ENCODE results near the gene ZMYND11.

ZMYND11 gene

DNA sequence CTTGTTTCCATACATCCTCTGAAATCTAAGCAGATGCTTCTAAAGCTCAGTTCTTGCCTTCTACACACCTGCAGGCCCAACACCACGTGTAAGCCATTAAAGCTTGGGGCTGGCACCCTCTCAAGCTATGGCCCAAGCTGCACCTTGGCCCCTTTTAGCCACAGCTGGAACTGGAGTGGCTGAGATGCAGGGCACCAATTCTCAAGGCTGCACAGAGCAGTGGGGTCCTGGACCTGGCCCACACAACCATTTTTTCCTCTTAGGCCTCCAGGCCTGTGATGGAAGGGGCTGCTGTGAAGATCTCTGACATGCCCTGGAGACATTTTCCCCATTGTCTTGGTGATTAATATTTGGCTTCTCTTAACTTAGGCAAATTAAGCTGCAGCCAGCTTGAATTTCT is 38.8 kb upstream of the ZMYND11 start:
- no peaks in the 10 kb centered on the region for H3K36me3 ChIP-seq (ENCODE audit: insufficient read depth, low read depth, low read length)
- H3K4me1 ChIP-seq (ENCODE audit: insufficient read depth, low read length) = no peaks in the 10 kb centered on the region
- H3K9me3 ChIP-seq (ENCODE audit: insufficient read depth, low read depth, low read length) = peaks cover 34% of the 10 kb centered on the region
- no peak overlapping the region for H3K27ac ChIP-seq (ENCODE audit: low read length)
- no peak overlapping the region for H3K4me3 ChIP-seq (ENCODE audit: low read length)
- H3K27me3 ChIP-seq (ENCODE audit: insufficient read depth, low read length) = no peaks in the 10 kb centered on the region
- no peak overlapping the region for H3K9ac ChIP-seq (ENCODE audit: low read depth, low read length)

DNA sequence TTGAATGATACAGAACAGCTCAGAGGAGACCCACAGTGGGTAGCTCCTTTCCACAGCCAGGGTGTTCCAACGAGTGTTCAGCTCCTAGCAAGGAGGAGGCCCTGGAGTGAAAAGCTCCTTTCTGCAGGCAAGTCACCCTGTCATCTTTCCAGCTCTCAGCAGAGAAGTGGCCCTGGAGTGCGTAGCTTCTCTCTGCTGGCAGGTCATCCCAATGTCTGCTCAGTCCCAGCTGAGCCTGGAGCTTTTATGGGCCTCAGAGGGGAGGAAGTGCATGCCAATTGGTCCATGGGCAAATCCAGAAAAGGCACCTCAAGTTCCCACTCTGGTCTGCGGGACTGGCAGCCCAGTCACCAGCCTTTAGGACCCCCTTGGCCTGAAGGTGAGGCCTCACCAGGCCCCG is 30.8 kb upstream of the ZMYND11 start:
- Histone ChIP-seq H3K36me3 (ENCODE audit: insufficient read depth, low read depth, low read length) (no peaks in the 10 kb centered on the region), H3K9me3 (ENCODE audit: insufficient read depth, low read depth, low read length) (no peaks in the 10 kb centered on the region), H3K4me3 (ENCODE audit: low read length) (no peak overlapping the region), H3K9ac (ENCODE audit: low read depth, low read length) (no peak overlapping the region), H3K27ac (ENCODE audit: low read length) (no peak overlapping the region), H3K27me3 (ENCODE audit: insufficient read depth, low read length) (no peaks in the 10 kb centered on the region), H3K4me1 (ENCODE audit: insufficient read depth, low read length) (no peaks in the 10 kb centered on the region)

DNA sequence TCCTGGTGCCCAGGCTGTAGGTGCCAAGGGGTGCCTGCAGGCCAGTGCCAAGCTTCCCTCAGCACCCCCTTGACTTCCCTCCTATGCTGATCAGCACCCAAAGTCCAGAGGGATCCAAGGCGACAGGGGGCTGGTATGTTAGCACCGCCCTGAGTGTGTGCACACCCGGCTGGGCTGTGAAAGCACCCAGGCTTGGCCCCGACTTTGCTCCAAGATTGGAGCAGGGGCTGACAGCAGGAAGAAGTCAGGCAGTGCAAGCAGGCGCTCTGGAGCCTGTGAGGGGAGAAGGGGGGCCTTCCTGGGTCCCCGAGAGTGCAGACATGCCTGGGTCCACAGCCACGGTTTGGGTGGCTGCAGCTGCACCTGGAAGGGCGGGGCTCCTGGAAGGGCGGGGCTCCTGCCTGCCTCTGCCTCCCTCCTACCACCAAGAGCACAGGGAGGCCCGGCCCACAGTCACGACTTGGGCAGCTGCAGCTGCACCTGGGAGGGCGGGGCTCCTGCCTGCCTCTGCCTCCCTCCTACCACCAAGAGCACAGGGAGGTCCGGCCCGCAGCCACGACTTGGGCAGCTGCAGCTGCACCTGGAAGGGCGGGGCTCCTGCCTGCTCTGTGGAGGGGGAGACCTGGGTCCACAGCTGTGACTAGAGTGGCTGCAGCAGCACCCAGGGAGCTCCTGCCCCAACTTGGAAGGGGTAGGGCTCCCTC is 30.2 kb upstream of the ZMYND11 start:
- no peaks in the 10 kb centered on the region for H3K4me1 ChIP-seq (ENCODE audit: insufficient read depth, low read length)
- H3K9me3 ChIP-seq (ENCODE audit: insufficient read depth, low read depth, low read length) = no peaks in the 10 kb centered on the region
- no peak overlapping the region for H3K4me3 ChIP-seq (ENCODE audit: low read length)

DNA sequence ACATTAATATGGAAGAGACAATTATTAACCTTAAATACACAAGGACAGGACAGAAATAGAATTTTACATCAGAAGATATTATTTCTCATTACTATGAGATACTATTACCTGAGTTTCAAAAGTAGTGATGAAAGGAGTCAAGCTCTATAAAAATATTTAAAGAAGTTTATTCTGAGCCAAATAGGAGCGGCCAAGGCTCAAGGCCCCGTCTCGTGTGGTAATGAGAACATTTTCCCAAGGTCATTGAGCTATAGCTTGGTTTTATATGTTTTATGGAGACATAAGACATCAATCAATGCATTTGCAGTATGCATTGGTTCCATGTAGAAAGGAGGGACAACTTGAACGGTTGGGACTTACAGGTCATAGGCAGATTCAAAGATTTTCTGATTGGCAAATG is 29.4 kb upstream of the ZMYND11 start:
- no peak overlapping the region for H3K4me3 ChIP-seq (ENCODE audit: low read length)
- H3K27me3 ChIP-seq (ENCODE audit: insufficient read depth, low read length) = no peaks in the 10 kb centered on the region
- H3K9ac ChIP-seq (ENCODE audit: low read depth, low read length) = no peak overlapping the region
- no peaks in the 10 kb centered on the region for H3K9me3 ChIP-seq (ENCODE audit: insufficient read depth, low read depth, low read length)
- H3K36me3 ChIP-seq (ENCODE audit: insufficient read depth, low read depth, low read length) = no peaks in the 10 kb centered on the region
- no peak overlapping the region for H3K27ac ChIP-seq (ENCODE audit: low read length)
- H3K4me1 ChIP-seq (ENCODE audit: insufficient read depth, low read length) = no peaks in the 10 kb centered on the region

More for the DNA sequence above, 30.2 kb upstream of the ZMYND11 start:
- H3K27me3 ChIP-seq (ENCODE audit: insufficient read depth, low read length) = no peaks in the 10 kb centered on the region
- H3K9ac ChIP-seq (ENCODE audit: low read depth, low read length) = no peak overlapping the region
- no peak overlapping the region for H3K27ac ChIP-seq (ENCODE audit: low read length)
- H3K36me3 ChIP-seq (ENCODE audit: insufficient read depth, low read depth, low read length) = no peaks in the 10 kb centered on the region

DNA sequence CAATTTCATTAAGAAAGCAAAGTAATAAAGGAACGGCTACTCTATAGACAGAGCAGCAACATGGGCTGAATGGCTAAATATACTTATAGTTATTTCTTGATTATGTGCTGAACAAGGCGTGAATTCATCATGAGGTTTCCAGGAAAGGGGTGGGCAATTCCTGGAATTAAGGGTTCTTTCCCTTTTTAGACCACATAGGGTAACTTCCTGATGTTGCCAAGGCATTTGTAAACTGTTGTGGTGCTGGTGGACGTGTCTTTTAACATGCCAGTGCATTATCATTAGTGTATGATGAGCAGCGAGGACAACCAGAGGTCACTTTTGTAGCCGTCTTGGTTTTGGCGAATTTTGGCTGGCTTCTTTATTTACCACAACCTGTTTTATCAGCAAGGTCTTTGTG is 28.5 kb upstream of the ZMYND11 start:
- H3K27me3 ChIP-seq (ENCODE audit: insufficient read depth, low read length) = no peaks in the 10 kb centered on the region
- H3K4me1 ChIP-seq (ENCODE audit: insufficient read depth, low read length) = no peaks in the 10 kb centered on the region
- no peak overlapping the region for H3K4me3 ChIP-seq (ENCODE audit: low read length)
- no peak overlapping the region for H3K27ac ChIP-seq (ENCODE audit: low read length)
- H3K9ac ChIP-seq (ENCODE audit: low read depth, low read length) = no peak overlapping the region
- no peaks in the 10 kb centered on the region for H3K9me3 ChIP-seq (ENCODE audit: insufficient read depth, low read depth, low read length)
- no peaks in the 10 kb centered on the region for H3K36me3 ChIP-seq (ENCODE audit: insufficient read depth, low read depth, low read length)

DNA sequence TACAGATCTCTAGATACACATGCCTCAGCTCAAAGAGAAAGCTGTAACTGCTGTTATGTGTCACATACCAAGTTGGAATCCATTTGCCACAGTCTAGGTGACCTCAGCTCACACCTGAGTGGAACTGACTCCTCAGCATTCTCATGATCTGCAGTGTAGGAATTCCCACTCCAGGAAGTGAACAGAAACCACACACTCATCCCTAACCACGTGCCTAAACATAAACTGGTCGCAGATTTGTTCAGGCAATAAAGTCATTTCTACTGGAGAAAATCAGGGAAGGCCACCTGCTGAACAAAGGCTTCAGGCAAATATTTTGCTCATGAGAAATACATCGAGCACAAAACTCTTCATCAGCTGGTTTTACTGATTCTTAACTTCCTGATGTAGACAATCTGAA is 23.0 kb upstream of the ZMYND11 start:
- Histone ChIP-seq H3K27me3 (ENCODE audit: insufficient read depth, low read length) (no peaks in the 10 kb centered on the region), H3K9me3 (ENCODE audit: insufficient read depth, low read depth, low read length) (peaks cover 4% of the 10 kb centered on the region; the same call in 1 of the 2 replicates), H3K4me1 (ENCODE audit: insufficient read depth, low read length) (no peaks in the 10 kb centered on the region), H3K36me3 (ENCODE audit: insufficient read depth, low read depth, low read length) (no peaks in the 10 kb centered on the region), H3K4me3 (ENCODE audit: low read length) (no peak overlapping the region), H3K27ac (ENCODE audit: low read length) (no peak overlapping the region), H3K9ac (ENCODE audit: low read depth, low read length) (no peak overlapping the region)

DNA sequence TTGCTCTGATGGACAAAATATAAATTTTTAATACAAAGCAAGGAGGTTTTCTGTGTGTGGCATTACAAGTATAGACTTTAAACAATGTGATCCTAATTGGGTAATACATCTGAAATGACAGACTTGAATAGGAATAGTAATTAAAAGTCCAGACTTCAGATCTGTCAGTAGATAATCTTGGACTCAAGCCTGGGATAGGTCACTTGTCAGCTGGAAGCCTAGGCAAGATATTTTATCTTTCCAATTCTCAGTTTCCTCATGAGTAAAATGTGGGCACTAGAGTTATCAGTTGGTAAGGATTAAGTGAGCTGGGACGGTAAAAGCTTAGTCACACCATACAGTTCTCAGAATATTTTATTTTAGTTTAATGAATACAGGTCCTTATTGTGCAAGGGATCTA is 10.4 kb upstream of the ZMYND11 start:
- Histone ChIP-seq H3K27ac (ENCODE audit: low read length) (no peak overlapping the region), H3K4me1 (ENCODE audit: insufficient read depth, low read length) (no peaks in the 10 kb centered on the region), H3K9ac (ENCODE audit: low read depth, low read length) (no peak overlapping the region), H3K36me3 (ENCODE audit: insufficient read depth, low read depth, low read length) (no peaks in the 10 kb centered on the region), H3K27me3 (ENCODE audit: insufficient read depth, low read length) (no peaks in the 10 kb centered on the region), H3K4me3 (ENCODE audit: low read length) (no peak overlapping the region), H3K9me3 (ENCODE audit: insufficient read depth, low read depth, low read length) (peaks cover 8% of the 10 kb centered on the region; the same call in 1 of the 2 replicates)

DNA sequence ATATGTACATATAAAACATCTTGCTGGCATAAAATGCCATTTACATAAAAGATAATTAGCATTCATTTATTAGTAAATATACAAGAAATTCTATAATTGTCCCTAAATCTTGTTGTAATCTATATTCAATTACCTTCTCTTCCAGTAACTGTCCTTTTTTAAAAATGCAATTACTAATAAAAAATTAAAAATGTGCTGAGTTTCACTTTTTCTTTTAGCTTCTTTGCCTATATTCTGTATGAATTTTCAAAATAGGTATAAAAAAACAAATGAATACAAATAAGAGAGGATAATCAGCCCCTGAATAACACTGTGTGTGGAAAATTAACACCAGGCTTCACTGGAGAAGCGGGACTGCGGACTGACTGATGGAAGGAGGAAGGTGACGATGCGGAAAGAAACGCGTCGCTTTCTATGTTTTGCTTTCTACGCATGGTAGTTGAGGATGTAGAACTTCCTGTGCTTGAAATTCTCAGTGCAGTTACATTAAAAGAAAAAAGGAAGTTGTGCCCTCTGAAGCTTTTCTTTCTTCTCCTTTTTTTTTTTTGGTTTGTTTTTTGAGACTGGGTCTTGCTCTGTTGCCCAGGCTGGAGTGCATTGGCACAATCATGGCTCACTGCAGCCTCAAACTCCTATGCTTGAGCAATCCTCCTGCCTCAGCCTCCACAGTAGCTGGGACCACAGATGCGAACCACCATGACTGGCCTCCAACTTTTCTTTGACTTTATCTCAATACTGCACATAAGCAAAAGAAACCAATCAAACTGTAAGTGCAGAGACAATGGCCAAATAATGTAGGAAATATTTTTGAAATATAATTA is 7.4 kb upstream of the ZMYND11 start:
- no peak overlapping the region for H3K9ac ChIP-seq (ENCODE audit: low read depth, low read length)
- peaks cover 6% of the 10 kb centered on the region for H3K27me3 ChIP-seq (ENCODE audit: insufficient read depth, low read length)
- H3K9me3 ChIP-seq (ENCODE audit: insufficient read depth, low read depth, low read length) = peaks cover 5% of the 10 kb centered on the region; the same call in 1 of the 2 replicates
- no peaks in the 10 kb centered on the region for H3K36me3 ChIP-seq (ENCODE audit: insufficient read depth, low read depth, low read length)
- no peak overlapping the region for H3K27ac ChIP-seq (ENCODE audit: low read length)
- no peak overlapping the region for H3K4me3 ChIP-seq (ENCODE audit: low read length)
- peaks cover 5% of the 10 kb centered on the region; the same call in 1 of the 2 replicates for H3K4me1 ChIP-seq (ENCODE audit: insufficient read depth, low read length)

DNA sequence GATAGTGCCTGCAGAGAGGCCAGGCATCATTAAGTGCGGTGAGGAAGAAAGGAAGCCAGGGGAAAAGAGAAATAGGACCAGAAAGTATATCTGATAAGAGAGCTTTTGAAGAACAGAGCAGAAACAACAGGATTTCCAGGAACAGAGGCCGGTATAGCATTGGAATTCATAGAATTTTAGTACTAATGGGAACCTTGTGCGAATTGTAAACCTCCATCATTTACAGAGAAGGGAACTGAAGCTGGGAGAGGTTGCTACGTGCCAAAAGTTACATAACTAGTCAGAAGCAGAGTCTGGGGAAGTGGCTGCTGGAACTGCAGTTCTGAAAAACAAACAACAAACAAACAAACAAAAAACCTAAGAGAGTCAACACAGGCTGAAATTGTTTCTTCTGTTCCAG is 5.4 kb upstream of the ZMYND11 start:
- Histone ChIP-seq H3K27me3 (ENCODE audit: insufficient read depth, low read length) (peaks cover 23% of the 10 kb centered on the region), H3K9me3 (ENCODE audit: insufficient read depth, low read depth, low read length) (no peaks in the 10 kb centered on the region), H3K36me3 (ENCODE audit: insufficient read depth, low read depth, low read length) (no peaks in the 10 kb centered on the region), H3K27ac (ENCODE audit: low read length) (no peak overlapping the region), H3K9ac (ENCODE audit: low read depth, low read length) (no peak overlapping the region), H3K4me3 (ENCODE audit: low read length) (no peak overlapping the region), H3K4me1 (ENCODE audit: insufficient read depth, low read length) (peaks cover 16% of the 10 kb centered on the region; the same call in 1 of the 2 replicates)

DNA sequence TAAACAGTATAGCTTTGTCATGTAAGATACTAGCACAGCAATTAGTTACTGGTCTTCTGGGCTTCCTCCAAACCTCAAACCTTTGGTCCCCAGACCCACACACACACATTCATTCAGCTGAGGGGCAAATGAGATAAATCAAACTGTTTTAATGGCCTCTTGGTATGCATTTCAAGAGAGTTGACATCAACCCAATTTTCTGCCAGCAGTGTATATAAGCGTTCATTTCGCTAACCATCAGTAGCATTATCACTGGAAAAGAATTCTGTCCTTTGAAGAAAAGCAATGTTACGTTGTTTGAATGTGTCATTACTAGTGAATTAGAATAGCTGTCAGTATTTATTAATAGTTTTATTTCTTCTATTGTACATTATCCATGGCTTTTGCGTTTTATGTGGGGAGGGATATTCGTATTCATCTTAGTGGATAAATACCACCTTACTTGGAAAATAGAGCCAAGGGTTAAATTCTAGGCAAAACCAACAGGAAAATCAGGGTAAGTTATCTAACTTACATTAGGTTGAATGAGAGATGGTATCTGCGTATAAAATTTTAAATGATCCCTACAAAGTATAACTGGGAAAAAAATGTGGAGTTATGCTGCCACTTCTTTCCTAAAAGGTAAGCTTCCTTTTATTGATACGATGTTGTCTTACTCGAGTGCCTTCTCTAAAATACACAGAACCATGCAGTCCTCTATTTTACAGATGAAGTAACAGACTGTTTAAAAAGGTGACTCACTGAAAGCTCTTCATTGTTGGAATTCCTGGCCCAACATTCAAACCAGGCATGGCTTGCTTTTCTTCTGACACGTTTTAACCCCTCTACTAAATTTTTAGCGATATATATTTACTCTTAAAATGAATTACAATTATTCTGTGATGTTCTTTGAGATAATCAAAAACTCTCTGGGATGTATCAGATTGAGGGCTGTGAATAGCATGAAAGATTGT is 2.0 kb upstream of the ZMYND11 start:
- Histone ChIP-seq H3K9me3 (ENCODE audit: insufficient read depth, low read depth, low read length) (no peaks in the 10 kb centered on the region), H3K4me3 (ENCODE audit: low read length) (peak overlapping the region; percentile 78), H3K9ac (ENCODE audit: low read depth, low read length) (peak overlapping the region; percentile 51; the same call in 1 of the 2 replicates), H3K4me1 (ENCODE audit: insufficient read depth, low read length) (peaks cover 19% of the 10 kb centered on the region; the same call in 1 of the 2 replicates), H3K36me3 (ENCODE audit: insufficient read depth, low read depth, low read length) (no peaks in the 10 kb centered on the region), H3K27ac (ENCODE audit: low read length) (no peak overlapping the region), H3K27me3 (ENCODE audit: insufficient read depth, low read length) (peaks cover 29% of the 10 kb centered on the region)
